Liver (tissue), 3 donors: ENCODE data around the gene CTNNA1.

Experiments used
- ATF3 ChIP-seq: IDR thresholded peaks from 2 replicates; pipeline ENCODE4 v1.6.1; 2016; ENCODE audit warnings: antibody characterized with exemption
- CTCF ChIP-seq: fragments of 150-350 bp; IDR thresholded peaks from 2 replicates; pipeline ENCODE4 v1.5.1; 2017; ENCODE audit warnings: improper control_type of control experiment, low read depth, low read length; ENCODE audit not compliant: missing input control
- EGR1 ChIP-seq, 2 donors: IDR thresholded peaks; 2 replicates each; pipeline ENCODE4 v1.6.1; 2016 to 2018; ENCODE audit warnings: antibody characterized with exemption in 2 of 2, low read depth in 2 of 2
- GABPA ChIP-seq, 2 donors: IDR thresholded peaks in 1 of 2; conservative IDR thresholded peaks in 1 of 2; 2 replicates each; pipeline ENCODE4 v1.6.1; 2016; ENCODE audit warnings: antibody characterized with exemption in 2 of 2, mild to moderate bottlenecking in 1 of 2, moderate library complexity in 1 of 2
- HNF4A ChIP-seq, 2 donors: conservative IDR thresholded peaks; 2 replicates each; pipeline ENCODE4 v1.6.1; 2016; ENCODE audit warnings: antibody characterized with exemption in 2 of 2, mild to moderate bottlenecking in 2 of 2
- JUND ChIP-seq, 2 donors: IDR thresholded peaks; 2 replicates each; pipeline ENCODE4 v1.6.1; 2016; ENCODE audit warnings: antibody characterized with exemption in 2 of 2
- MAX ChIP-seq: IDR thresholded peaks from 2 replicates; pipeline ENCODE4 v1.6.1; 2016; ENCODE audit warnings: antibody characterized with exemption
- NR2F2 ChIP-seq: IDR thresholded peaks from 2 replicates; pipeline ENCODE4 v1.6.1; 2016; ENCODE audit warnings: antibody characterized with exemption
- RAD21 ChIP-seq, 2 donors: IDR thresholded peaks; 2 replicates each; pipeline ENCODE4 v1.6.1; 2016; ENCODE audit warnings: antibody characterized with exemption in 2 of 2, mild to moderate bottlenecking in 2 of 2
- REST ChIP-seq: IDR thresholded peaks from 2 replicates; pipeline ENCODE4 v1.6.1; 2016; ENCODE audit warnings: antibody characterized with exemption, mild to moderate bottlenecking
- SP1 ChIP-seq: IDR thresholded peaks from 2 replicates; pipeline ENCODE4 v1.6.1; 2018; ENCODE audit warnings: antibody characterized with exemption, mild to moderate bottlenecking
- TAF1 ChIP-seq: conservative IDR thresholded peaks from 2 replicates; pipeline ENCODE4 v1.6.1; 2016; ENCODE audit warnings: antibody characterized with exemption, mild to moderate bottlenecking
- YY1 ChIP-seq: IDR thresholded peaks from 2 replicates; pipeline ENCODE4 v1.6.1; 2016; ENCODE audit warnings: antibody characterized with exemption, mild to moderate bottlenecking
- ZBTB33 ChIP-seq: IDR thresholded peaks from 2 replicates; pipeline ENCODE4 v1.6.1; 2016; ENCODE audit warnings: antibody characterized with exemption
- donor health status: healthy.
- donor health status: healthy.

- TF ChIP-seq CTCF (no peak), TAF1 (no peak), JUND (IDR thresholded peaks at IDR 0.05) (no peak), ATF3 (no peak), YY1 (no peak), RAD21 (IDR thresholded peaks at IDR 0.05) (no peak), REST (no peak), ZBTB33 (no peak), HNF4A (conservative IDR thresholded peaks at IDR 0.05) (no peak), SP1 (no peak), GABPA (IDR thresholded peaks at IDR 0.05 in 1 of 2, conservative IDR thresholded peaks at IDR 0.05 in 1 of 2) (no peak), MAX (no peak), NR2F2 (no peak), EGR1 (IDR thresholded peaks at IDR 0.05; ENCODE audit: low read depth in 2 of 2) (no peak)
Measured at GRCh38 chr5:138732466-138732865, 20.8 kb upstream of the CTNNA1 start.
